HG03280 (cell line): ENCODE measurements around the gene GSTM5.
"Not testable (repeated sequence)": the region's sequence is repeated elsewhere in the genome, so short reads cannot be mapped to it uniquely, and the experiment has no call there.

Experiments
- ATAC-seq: cut with Tn5 transposase; IDR thresholded peaks from one replicate; pipeline ENCODE4 v1.9.1; 2021; ENCODE audit warnings: mild to moderate bottlenecking, moderate library complexity; ENCODE audit not compliant: unreplicated experiment

Gene GSTM5

GRCh38 chr1:109695138-109695537, 16.9 kb upstream of the GSTM5 start:
- not testable (repeated sequence) for ATAC-seq

- no peak for ATAC-seq
Observed at GRCh38 chr1:109697066-109697465, 15.0 kb upstream of the GSTM5 start.

DNA sequence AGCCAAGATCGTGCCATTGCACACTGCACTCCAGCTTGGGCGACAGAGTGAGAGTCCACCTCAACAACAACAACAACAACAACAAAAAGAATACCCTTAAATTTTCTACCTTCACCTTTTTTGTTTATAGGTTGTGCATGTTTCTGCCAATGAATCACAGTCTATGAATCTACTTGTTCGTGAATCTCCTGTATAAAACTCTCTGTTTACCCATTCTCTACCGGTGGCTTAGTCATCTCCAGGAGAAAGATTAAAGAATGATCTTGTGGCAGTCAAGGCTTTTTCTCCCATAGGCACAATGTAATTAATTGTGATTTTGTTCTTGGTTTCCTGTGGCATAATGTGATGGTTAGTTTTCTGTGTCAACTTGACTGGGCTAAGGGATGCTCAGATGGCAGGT, 14.2 kb upstream of the GSTM5 start:
- ATAC-seq: not testable (repeated sequence)

- ATAC-seq: not testable (repeated sequence)
Observed at GRCh38 chr1:109702940-109703339, 9.1 kb upstream of the GSTM5 start.

DNA sequence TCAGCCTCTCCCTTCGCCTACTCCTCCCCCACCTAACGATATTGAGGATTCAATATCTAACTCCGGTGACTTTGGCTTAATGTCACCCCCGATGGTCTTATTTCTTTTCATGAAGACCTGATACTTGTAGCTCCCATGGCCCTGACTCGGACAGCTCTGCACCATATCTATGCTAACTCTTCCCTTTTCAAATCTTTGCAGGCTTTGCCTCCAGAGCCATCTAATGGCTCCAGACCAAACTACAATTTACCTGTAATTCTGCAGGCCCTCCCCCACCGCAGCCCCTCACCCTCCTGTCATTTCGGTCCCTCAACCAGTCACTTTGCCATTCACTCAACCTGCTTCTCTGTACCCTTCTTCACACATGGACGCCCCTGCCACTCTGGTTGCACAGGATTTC, 7.9 kb upstream of the GSTM5 start:
- ATAC-seq: no peak

GRCh38 chr1:109705411-109705810, 6.6 kb upstream of the GSTM5 start:
- no peak for ATAC-seq

DNA sequence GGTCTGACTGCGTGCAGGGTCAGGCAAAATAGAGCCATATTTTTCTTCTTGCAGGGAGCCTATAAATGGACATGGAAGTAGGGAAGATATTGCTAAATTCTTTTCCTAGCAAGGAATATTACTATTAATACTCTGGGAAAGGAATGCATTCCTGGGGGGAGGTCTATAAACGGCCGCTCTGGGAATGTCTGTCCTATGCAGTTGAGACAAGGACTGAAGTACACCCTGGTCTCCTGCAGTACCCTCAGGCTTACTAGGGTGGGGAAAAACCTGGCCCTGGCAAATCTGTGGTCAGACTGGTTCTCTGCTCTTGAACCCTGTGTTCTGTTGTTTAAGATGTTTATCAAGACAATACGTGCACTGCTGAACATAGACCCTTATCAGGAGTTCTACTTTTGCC, 3.1 kb upstream of the GSTM5 start:
- ATAC-seq: not testable (repeated sequence)

DNA sequence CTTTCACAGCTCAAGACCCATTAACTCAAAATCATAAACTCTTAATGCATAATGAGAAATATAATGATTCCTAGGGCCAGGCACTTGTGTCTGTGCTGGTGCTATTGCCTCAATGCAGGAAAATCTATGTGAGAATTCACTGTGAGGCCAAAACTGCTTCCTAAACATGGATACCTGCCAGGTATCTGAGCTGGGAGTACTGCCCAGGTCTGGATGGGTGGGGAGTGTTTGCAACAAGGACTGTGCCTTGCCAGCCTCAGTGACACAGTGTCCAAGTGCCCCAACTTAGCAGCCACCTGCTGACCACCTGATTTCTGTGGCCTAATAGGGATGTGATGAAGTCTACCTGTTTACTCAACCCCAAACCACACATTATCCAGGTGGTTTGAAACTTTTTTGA, 2.2 kb upstream of the GSTM5 start:
- not testable (repeated sequence) for ATAC-seq

DNA sequence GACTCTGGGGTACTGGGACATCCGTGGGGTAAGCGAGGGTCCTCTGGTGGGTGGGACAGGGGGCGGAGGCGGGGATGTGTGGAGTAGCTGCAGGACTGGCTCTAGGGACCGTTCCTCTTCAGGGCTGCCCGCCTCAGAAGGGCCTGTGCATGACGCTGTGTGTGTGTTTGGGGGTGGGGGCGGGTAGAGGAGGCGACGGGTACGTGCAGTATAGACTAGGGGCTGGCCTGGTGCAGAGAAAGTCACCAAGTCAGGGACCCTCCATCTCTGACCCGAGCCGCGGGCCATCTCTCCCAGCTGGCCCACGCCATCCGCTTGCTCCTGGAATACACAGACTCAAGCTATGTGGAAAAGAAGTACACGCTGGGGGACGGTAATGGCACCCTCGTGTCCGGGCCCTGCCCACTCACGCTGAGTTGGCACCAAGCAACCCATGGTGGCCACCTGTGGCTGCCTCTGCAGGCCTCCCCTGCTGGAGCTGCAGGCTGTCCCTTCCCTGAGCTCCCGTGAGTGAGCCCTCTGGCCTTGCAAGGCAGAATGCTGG, 342 bp downstream of the GSTM5 start:
- ATAC-seq: no peak

DNA sequence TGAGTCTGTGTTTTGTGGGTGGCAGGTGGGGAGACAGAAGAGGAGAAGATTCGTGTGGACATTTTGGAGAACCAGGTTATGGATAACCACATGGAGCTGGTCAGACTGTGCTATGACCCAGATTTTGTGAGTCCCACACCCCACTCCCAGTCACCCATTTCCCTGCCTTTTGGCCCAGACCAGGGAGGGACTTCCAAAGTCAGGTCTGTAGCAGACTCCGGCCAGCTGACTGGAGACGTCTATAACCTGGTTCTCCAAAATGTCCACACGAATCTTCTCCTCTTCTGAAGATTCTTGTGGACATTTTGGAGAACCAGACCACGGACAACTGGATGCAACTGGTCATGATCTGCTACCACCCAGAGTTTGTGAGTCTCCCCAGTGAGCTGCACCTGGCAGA, 1.6 kb downstream of the GSTM5 start:
- no peak for ATAC-seq

DNA sequence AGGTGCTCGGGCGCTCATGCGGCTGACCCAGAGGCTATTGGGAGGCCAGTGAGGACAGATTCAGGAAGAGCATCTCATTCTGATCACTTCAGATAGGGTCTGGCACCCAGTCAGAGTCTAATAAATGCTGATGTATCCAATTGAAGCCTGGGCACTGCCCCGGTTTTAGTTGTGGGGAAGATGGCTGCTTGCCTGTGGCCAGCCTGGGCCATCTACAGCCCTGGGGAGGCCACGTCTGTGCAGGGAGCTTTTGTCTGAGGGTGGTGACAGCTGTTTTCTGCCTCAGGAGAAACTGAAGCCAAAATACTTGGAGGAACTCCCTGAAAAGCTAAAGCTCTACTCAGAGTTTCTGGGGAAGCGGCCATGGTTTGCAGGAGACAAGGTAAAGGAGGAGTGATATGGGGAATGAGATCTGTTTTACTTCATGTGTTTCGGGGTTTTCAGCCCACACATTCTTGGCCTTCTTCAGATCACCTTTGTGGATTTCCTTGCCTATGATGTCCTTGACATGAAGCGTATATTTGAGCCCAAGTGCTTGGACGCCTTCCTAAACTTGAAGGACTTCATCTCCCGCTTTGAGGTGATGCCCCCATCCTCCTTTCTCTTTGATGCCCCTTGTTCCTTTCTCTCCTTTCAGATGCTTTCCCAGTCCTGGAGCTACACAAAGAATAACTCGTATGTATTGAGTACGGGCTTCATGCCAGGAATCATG, 2.8 kb downstream of the GSTM5 start:
- ATAC-seq: no peak

GRCh38 chr1:109716121-109716520, 4.1 kb downstream of the GSTM5 start:
- ATAC-seq: no peak

GRCh38 chr1:109716570-109717090, 4.6 kb downstream of the GSTM5 start:
- no peak for ATAC-seq

GRCh38 chr1:109717729-109718128, 5.7 kb downstream of the GSTM5 start:
- no peak for ATAC-seq

- no peak for ATAC-seq
Observed at GRCh38 chr1:109718495-109718894, 6.4 kb downstream of the GSTM5 start.

- no peak for ATAC-seq
Observed at GRCh38 chr1:109719337-109719837, 7.3 kb downstream of the GSTM5 start.

GRCh38 chr1:109721042-109721441, 9.0 kb downstream of the GSTM5 start:
- ATAC-seq: no peak

DNA sequence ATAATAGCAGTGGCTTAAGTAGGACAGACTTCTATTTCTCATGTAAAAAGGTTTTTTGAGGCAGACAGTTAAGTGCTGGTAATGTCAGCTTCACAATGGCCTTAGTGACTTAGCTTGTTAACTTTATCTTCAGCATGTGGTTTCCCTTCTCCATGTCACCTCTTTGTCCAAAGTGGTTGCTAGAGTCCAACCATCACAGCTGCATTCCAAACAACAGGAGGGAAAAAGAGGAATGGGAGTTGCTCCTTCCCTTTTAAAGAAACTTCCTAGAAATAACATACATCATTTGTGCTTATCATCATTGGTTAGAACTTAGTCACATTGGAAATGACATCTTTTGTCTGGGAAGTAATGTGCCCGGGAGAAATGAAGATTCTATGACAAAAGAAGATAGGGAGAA, 9.9 kb downstream of the GSTM5 start:
- no peak for ATAC-seq

DNA sequence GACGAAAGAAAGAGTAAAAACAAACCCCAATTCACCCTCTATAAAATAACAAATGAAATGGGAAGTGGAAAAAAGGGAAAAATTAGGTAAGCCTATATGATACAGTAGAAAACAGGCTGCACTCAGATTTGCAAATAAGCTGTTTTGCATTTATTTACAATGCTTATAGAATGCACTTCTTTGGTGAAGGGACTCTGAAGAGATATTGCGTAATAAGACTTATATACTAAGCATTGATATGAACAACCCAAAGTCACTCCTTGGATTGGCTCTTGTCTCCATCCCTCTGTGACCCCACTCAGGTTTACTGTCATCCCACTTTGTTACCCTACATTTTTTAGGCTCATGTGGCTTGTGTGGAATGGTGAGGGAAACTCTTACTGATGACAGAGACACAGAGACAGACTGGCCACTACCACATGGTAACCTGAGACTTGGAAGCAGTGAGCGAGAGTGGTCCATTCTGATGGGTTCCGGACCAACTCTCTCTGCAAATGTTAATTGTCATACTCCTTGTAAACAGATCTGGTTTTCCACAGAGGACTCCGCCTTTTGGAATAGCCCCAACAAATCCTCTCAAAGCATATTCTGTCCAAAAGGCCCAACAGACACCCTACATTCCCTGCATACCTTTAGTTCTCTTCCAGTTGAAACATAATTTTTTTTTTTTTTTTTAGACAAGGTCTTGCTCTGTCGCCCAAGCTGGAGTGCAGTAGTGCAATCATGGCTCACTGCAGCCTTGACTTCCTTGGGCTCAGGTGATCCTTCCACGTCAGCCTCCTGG, 11.0 kb downstream of the GSTM5 start:
- no peak for ATAC-seq

GRCh38 chr1:109724933-109725332, 12.9 kb downstream of the GSTM5 start:
- ATAC-seq: no peak

DNA sequence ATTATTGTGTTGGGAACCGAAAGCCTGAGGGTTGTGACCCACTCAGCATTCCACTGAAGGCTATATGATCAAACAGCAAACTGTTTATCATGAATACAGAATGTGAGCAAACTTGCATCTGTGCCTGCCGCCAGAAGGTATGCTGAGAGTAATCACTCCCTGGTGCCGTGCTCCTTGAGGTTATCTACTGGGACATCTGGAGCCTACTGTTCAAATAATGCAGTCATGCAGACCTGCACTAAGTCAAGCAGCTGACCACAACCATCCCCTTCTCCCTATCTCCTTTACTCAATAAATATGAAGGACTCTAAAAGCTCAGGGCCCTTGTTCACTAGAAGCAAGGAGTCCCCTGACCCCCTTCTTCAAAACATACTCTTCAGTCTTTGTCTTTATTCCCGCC, 13.5 kb downstream of the GSTM5 start:
- ATAC-seq: no peak

- no peak for ATAC-seq
Observed at GRCh38 chr1:109726007-109726406, 14.0 kb downstream of the GSTM5 start.
